ENCODE measurements around the gene LAMA2.
"Not testable (repeated sequence)": the region's sequence is repeated elsewhere in the genome, so short reads cannot be mapped to it uniquely, and the experiment has no call there.

LAMA2 gene

DNA sequence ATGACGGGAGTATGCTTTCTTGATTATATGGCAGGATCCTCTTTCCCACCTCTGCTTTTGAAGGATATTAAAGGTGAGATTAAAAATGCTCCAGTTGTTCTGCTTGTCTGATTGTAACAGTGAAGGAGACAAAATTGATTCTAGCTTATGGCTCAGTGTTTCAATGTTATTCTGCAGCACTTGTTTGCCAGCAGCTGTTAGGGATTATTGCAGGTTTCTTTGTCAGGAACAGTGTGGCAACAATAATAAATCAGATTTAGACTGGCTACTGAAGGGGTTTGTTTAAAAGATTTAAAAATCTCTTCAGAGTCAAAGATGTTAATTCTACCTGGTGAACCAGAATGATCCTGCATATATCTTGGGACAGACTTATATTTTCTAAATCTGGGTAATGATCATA is 126.9 kb downstream of the LAMA2 start:
- no peak for DNase-seq (ENCODE audit: low spot score)

- no peak for DNase-seq (ENCODE audit: low spot score)
Observed at GRCh38 chr6:129014302-129014701, 131.4 kb downstream of the LAMA2 start.

DNA sequence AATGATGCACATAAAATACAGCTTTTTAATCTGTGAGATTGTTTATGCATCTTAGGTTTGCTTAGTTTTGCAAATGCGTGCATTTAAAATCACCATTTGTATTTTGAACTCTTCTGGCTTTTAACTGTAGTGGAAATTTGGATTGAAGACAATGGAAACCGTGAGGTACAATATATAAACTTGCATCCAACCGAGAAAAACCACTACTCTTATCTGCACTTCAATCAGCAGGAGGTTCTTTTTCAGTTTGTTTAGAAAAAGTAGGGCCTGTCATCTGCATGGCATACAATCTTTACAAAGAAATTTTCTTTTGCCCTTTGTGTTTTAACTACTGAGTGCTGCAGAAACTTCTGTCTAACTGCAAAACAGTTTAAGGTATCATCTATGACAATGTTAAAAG is 132.8 kb downstream of the LAMA2 start:
- no peak for DNase-seq (ENCODE audit: low spot score)

- DNase-seq (ENCODE audit: low spot score), result no peak
Observed at GRCh38 chr6:129016844-129017243, 133.9 kb downstream of the LAMA2 start.

DNA sequence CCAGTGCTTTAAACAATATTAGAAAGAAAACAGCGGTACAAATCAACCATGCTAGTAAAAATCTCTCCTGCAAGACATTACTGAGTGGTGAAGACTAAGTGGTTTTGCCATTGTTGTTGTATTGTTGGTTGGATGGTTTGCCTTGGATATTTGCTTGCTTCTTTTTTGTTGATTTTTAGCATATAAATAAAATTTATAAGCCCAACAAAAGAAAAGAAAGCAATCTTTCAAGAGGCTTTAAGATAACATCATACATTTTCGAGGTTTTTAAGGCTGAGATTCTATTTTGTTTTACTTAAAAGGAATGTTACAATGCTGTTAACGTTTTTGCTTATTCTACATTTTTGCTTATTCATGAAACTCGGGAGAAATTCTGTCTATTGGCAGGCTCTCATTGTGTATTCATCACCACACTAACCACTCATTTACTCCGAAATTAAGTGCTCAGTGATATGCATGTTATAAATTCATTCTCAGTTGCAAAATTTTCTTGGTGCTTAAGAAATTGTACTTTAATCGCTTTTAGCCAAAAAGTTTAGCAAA is 139.1 kb downstream of the LAMA2 start:
- no peak for DNase-seq (ENCODE audit: low spot score)

DNA sequence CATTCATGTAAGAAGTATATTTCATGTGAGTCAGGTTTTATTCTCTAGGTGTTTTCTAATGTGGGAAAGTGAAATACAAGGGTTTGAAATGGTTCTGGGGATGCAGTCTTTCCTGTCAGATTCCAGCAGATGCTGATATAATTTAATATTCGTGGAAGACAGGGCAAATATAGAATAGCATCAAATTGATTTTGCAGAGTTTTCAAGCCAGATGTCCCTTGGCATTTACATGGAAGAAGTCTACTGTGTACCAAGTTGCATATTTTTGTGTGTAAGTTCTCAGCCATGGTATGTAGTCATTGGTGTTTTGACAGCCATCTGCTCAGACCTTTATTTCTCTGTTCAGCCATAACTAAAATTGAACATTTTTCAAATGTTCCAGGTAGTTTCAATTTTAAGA is 143.7 kb downstream of the LAMA2 start:
- DNase-seq (ENCODE audit: low spot score), result no peak

- DNase-seq (ENCODE audit: low spot score), result no peak
Observed at GRCh38 chr6:129029778-129030177, 146.8 kb downstream of the LAMA2 start.

DNA sequence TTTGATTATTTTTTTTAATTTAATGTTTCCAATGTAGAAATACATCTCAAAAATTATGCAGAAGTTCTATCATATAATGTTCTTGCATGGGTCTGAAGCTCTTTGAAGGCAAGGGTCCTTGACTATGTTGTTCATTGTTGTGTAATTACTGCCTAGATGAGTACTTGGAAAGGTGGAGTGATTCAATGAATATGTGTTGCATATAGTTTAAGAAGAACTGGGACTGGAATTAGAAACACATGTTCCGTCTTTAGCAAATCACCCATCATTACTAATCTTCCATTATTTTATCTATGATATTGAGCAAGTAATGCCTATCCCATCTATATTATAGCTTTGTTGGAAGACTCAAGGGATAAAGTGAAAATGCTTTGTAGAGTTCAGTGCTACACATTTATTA is 147.3 kb downstream of the LAMA2 start:
- no peak for DNase-seq (ENCODE audit: low spot score)

GRCh38 chr6:129031051-129031599 is 148.2 kb downstream of the LAMA2 start:
- DNase-seq (ENCODE audit: low spot score), result no peak

DNA sequence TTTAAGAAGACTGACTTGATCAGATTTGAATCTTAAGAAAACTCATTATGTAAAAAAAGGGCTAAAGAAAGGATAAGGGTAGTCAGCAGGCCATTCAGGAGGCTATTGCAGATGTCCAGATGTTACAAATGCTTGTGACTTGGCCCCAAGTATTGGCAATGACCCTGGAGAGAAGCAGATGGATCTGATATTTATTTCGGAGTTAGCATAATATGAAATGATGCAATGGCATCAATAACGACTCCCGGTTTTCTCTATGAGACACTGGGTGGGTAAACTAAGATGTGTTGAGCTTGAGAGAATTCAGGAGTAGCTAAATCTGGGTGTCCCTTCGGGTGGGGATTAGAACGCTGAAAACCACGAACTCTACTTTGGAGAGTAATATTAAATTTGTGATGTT is 149.7 kb downstream of the LAMA2 start:
- no peak for DNase-seq (ENCODE audit: low spot score)

GRCh38 chr6:129033180-129033579 is 150.2 kb downstream of the LAMA2 start:
- no peak for DNase-seq (ENCODE audit: low spot score)

- no peak for DNase-seq (ENCODE audit: low spot score)
Observed at GRCh38 chr6:129033581-129033980, 150.6 kb downstream of the LAMA2 start.

DNA sequence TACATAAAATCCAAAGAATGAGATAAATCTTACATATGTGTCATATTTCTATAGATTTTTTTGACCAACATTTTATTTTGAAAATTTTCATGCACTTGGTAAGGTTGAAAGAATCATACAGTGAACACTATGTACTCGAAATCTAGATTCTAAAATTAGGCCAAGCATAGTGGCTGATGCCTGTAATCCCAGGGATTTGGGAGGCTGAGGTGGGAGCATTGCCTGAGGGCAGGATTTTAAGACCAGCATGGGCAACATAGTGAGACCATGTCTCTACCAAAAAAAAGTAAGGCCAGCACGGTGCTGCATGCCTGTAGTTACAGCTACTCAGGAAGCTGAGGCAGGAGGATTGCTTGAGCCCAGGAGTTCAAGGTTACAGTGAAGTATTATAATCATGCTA is 158.6 kb downstream of the LAMA2 start:
- no peak for DNase-seq (ENCODE audit: low spot score)

GRCh38 chr6:129046526-129046925 is 163.6 kb downstream of the LAMA2 start:
- DNase-seq (ENCODE audit: low spot score), result no peak

- DNase-seq (ENCODE audit: low spot score), result no peak
Observed at GRCh38 chr6:129047834-129048233, 164.9 kb downstream of the LAMA2 start.

DNA sequence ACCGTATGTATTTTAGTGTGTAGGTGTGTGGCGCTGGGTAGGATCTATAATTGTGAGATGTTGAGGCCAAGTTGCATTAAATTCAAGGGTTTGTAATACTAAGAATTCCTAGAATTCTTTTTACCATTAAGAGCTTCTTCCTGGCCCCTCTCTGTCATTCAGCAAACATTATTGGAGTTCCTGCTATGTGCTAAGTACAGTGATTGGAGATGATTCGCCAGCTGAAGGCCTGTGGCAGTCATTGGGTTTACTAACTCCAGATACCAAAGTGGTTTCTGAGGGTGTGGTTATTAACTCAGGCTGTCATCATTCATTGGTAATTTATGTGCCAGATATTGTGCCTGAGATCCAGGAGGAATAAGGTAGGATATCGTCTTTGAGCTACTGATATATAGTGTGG is 167.1 kb downstream of the LAMA2 start:
- no peak for DNase-seq (ENCODE audit: low spot score)

GRCh38 chr6:129053143-129053542 is 170.2 kb downstream of the LAMA2 start:
- not testable (repeated sequence) for DNase-seq (ENCODE audit: low spot score)

GRCh38 chr6:129055796-129056195 is 172.9 kb downstream of the LAMA2 start:
- no peak for DNase-seq (ENCODE audit: low spot score)

- peak; percentile 64 for DNase-seq (ENCODE audit: low spot score)
Observed at GRCh38 chr6:129059650-129060049, 176.7 kb downstream of the LAMA2 start.

DNA sequence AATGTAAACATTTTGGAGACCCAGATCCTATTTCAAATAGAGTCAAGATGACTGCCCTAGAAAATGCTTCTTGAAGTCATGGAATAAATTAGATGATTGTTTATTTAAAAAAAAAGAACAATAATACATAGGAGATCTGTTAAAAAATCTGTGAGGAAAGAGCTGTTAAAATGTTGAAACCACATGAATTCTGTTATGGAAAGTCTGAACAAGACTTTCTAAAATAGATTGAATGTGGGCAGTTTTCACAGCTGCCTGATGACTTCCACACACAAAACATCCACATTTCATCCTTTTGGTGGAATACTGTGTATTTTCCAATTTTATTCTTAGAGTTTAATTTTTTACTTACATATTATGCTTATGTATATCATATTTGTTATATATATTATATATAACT is 186.1 kb downstream of the LAMA2 start:
- DNase-seq (ENCODE audit: low spot score), result no peak

DNA sequence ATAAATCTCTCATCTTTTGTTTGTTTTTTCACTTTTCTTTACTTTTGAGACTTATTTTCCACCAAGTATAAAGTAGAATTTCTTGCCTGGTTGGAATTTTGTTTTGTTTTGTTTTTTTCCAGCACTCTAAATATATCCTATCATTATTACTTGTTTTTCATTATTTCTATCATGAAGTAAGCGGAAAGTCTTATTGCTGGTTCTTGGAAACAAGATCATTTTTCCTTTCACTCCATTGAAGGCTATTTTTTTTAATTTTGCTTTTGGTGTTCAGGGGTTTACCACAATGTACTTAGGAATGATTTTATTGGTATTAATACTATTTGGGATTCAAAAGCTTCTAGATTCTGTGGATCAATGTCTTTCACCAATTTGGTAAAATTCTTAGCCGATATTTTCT is 190.1 kb downstream of the LAMA2 start:
- no peak for DNase-seq (ENCODE audit: low spot score)

- no peak for DNase-seq (ENCODE audit: low spot score)
Observed at GRCh38 chr6:129073691-129074395, 190.9 kb downstream of the LAMA2 start.

DNA sequence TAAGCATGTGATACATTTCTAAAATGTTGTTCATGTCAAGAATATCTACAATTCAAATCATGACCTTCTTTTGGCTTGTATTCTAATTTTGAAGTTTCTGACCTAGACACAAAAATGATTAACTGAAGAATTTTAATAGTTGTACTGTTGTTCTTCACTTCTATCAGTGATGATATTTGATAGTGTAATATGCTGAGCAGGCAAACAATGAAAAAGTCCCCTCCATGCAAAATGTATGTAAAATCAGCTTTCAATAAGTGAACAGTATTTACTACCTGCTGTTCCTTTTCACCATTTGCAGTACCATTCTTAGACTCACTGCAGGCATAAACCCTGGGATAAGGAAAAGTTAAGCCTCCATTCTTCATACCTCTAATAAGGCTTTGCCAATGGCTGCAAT is 201.5 kb downstream of the LAMA2 start:
- no peak for DNase-seq (ENCODE audit: low spot score)

DNA sequence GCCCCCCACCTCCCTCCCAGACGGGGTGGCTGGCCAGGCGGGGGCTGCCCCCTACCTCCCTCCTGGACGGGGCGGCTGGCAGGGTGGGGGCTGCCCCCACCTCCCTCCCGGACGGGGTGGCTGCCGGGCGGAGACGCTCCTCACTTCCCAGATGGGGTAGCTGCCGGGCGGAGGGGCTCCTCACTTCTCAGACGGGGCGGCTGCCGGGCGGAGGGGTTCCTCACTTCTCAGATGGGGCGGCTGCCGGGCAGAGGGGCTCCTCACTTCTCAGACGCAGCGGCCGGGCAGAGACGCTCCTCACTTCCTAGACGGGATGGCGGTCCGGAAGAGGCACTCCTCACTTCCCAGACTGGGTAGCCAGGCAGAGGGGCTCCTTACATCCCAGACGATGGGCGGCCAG is 205.5 kb downstream of the LAMA2 start:
- not testable (repeated sequence) for DNase-seq (ENCODE audit: low spot score)
